Fibroblast of lung (primary cell): ENCODE results near the gene MCAT. TPM values are rescaled to one million over a fixed set of nuclear protein-coding genes. Genes with fewer than 3 reads are reported as not detected.

Source experiments
- DNase-seq, 2 donors: peaks; one replicate each; pipeline versions ENCODE4 v3.0.0 to v3.0.0-alpha.2; 2010; ENCODE audit warnings: low read depth in 2 of 2
- H2AFZ ChIP-seq: 2 replicates; pipeline ENCODE4 v1.5.1; 2012; ENCODE audit warnings: low read length, control low read depth, inconsistent platforms
- H3K27ac ChIP-seq: 2 replicates; pipeline ENCODE4 v1.5.1; 2011; ENCODE audit warnings: low read length, control low read depth; ENCODE audit not compliant: insufficient read depth
- H3K27me3 ChIP-seq: 2 replicates; pipeline ENCODE4 v1.5.1; 2011; ENCODE audit warnings: mild to moderate bottlenecking, low read length; ENCODE audit not compliant: control insufficient read depth, insufficient read depth
- H3K36me3 ChIP-seq: 2 replicates; pipeline ENCODE4 v1.5.1; 2011; ENCODE audit warnings: low read length; ENCODE audit not compliant: control insufficient read depth, insufficient read depth
- H3K4me1 ChIP-seq: 2 replicates; pipeline ENCODE4 v1.5.1; 2011; ENCODE audit warnings: low read length; ENCODE audit not compliant: control insufficient read depth, insufficient read depth; ENCODE audit errors: extremely low read depth
- H3K4me2 ChIP-seq: 2 replicates; pipeline ENCODE4 v1.5.1; 2011; ENCODE audit warnings: low read length, control low read depth; ENCODE audit not compliant: insufficient read depth; ENCODE audit errors: extremely low read depth
- H3K4me3 ChIP-seq, 4 experiments: fragments of 200-600 bp in 1 of 4; sonication (generic) in 1 of 4; replicated peaks in 1 of 4; 2 replicates each; pipeline ENCODE4 v1.5.1; 2011 to 2016; ENCODE audit warnings: low read length in 4 of 4, low read depth in 3 of 4, mild to moderate bottlenecking in 3 of 4, control low read depth in 2 of 4, inconsistent platforms in 1 of 4, mixed read lengths in 1 of 4; ENCODE audit not compliant: insufficient read depth in 1 of 4; ENCODE audit errors: control extremely low read depth in 1 of 4
- H3K79me2 ChIP-seq: 2 replicates; pipeline ENCODE4 v1.5.1; 2012; ENCODE audit warnings: mild to moderate bottlenecking, low read length, inconsistent platforms; ENCODE audit not compliant: control insufficient read depth, insufficient read depth
- H3K9ac ChIP-seq: 2 replicates; pipeline ENCODE4 v1.5.1; 2011; ENCODE audit warnings: mild to moderate bottlenecking, low read length, control low read depth; ENCODE audit not compliant: insufficient read depth
- H3K9me3 ChIP-seq: 2 replicates; pipeline ENCODE4 v1.5.1; 2012; ENCODE audit warnings: low read depth, low read length; ENCODE audit not compliant: control insufficient read depth, insufficient read depth
- H4K20me1 ChIP-seq: 2 replicates; pipeline ENCODE4 v1.5.1; 2011; ENCODE audit warnings: low read length; ENCODE audit not compliant: control insufficient read depth, insufficient read depth; ENCODE audit errors: extremely low read depth
- EZH2 ChIP-seq: IDR thresholded peaks from 2 replicates; pipeline ENCODE4 v1.5.1; 2012; ENCODE audit warnings: low read length, control low read depth, mild to moderate bottlenecking; ENCODE audit errors: missing control alignments
- polyA plus RNA-seq, 2 donors: library from polyadenylated mRNA; depleted of rRNA in 1 of 2; stranded (reverse) in 1 of 2; unstranded in 1 of 2; fragments of >200 nt; gene quantifications; 2 replicates each; pipeline ENCODE4 v1.2.1, GENCODE V29; 2011 to 2012; ENCODE audit warnings: missing spikeins in 1 of 2
- total RNA-seq: library from RNA; depleted of rRNA; stranded (reverse); fragments of >200 nt; gene quantifications from 2 replicates; pipeline ENCODE4 v1.2.1, GENCODE V29; 2014
- TF ChIP-seq, protein P1 (sequence below), 2 donors: IDR thresholded peaks in 1 of 2; conservative IDR thresholded peaks in 1 of 2; 1 replicate in 1 of 2; 2 replicates in 1 of 2; pipeline ENCODE4 v1.5.1; 2011 to 2012; ENCODE audit warnings: low read length in 2 of 2, control low read depth in 1 of 2, inconsistent platforms in 1 of 2, low read depth in 1 of 2, mild to moderate bottlenecking in 1 of 2

The MCAT gene
- total and polyA plus RNA-seq, 2 donors (not counting 1 experiment from before 2014, with no cell fraction given): 8.4 to 9.3 TPM

DNA sequence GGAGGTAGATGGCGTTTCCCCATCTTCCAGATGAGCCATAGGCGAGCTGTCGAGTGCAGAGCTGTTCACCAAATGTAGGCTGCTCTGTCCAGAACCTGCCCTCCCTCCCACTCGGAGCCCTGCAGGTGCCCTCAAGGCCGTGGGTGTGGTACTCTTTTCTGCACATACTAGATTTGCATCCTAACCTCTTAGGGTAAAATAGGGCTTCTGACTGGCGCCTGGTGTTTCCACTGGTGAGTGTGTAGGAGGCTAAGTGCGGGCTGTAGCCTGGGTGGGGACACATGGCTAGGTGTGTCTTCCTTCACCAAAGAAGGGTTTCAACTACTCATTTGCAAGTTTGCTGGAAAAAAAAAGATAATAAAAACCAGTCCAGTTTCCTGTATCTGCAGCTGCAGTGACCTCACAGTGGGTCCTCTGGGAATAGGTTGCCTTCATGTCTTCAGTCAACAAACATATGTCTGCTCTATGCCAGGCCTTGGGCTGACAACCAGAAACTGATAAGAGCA lies 24.2 kb downstream of the MCAT start:
- no peak for TF ChIP-seq EZH2
- TF ChIP-seq, protein P1, sequence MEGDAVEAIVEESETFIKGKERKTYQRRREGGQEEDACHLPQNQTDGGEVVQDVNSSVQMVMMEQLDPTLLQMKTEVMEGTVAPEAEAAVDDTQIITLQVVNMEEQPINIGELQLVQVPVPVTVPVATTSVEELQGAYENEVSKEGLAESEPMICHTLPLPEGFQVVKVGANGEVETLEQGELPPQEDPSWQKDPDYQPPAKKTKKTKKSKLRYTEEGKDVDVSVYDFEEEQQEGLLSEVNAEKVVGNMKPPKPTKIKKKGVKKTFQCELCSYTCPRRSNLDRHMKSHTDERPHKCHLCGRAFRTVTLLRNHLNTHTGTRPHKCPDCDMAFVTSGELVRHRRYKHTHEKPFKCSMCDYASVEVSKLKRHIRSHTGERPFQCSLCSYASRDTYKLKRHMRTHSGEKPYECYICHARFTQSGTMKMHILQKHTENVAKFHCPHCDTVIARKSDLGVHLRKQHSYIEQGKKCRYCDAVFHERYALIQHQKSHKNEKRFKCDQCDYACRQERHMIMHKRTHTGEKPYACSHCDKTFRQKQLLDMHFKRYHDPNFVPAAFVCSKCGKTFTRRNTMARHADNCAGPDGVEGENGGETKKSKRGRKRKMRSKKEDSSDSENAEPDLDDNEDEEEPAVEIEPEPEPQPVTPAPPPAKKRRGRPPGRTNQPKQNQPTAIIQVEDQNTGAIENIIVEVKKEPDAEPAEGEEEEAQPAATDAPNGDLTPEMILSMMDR (conservative IDR thresholded peaks at IDR 0.05 in 1 of 2, IDR thresholded peaks at IDR 0.05 in 1 of 2; ENCODE audit: low read depth in 1 of 2, low read length in 2 of 2): no peak
- Histone ChIP-seq H3K79me2 (no peaks in the 10 kb centered on the region), H3K27ac (no peak overlapping the region), H3K4me3 (no peak overlapping the region), H3K36me3 (no peaks in the 10 kb centered on the region), H4K20me1 (no peaks in the 10 kb centered on the region), H3K9ac (no peak overlapping the region), H3K27me3 (peaks cover 3% of the 10 kb centered on the region), H3K4me2 (no peak overlapping the region), H3K9me3 (no peaks in the 10 kb centered on the region), H2AFZ (no peak overlapping the region), H3K4me1 (no peaks in the 10 kb centered on the region)
- DNase-seq: no peak

DNA sequence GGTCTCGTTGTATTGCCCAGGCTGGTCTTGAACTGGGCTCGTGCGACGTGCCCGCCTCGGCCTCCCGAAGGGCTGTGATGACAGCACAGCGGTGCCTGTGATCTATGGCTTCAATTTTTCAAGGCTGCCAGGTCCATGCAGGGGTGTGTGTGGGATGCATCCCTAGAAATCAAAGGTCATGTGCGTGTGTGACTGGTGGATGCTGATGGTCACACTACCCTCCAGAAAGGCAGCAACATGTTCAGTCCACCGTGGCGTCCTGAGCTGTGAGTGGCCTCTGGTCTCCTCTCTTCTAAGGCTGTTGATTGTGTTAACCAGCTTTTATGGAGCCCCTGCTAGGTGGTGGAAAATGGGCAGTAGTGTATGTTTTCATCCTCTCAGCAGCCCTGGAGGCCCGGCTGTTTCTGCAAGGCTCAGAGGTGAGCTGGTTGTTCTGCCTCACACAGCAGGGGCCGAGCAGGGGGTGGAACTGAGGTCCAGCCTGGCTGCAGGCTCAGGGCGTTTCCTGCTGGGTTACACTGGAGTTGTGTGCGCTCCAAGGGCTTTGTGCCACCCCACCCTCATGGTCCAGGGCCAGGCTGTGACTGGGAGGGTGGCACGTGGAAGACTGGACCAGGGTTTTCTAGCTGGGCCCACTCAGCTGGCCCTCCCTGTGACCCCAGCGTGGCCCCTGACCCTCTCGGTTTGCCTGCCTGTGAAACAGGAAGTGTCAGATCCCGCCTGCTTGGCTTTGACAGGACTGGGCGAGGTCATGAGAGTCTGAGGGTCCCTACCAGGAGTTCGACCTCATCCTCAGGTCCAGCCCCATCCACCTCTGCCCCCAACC lies 25.0 kb downstream of the MCAT start:
- H3K27ac ChIP-seq: no peak overlapping the region
- DNase-seq: no peak

DNA sequence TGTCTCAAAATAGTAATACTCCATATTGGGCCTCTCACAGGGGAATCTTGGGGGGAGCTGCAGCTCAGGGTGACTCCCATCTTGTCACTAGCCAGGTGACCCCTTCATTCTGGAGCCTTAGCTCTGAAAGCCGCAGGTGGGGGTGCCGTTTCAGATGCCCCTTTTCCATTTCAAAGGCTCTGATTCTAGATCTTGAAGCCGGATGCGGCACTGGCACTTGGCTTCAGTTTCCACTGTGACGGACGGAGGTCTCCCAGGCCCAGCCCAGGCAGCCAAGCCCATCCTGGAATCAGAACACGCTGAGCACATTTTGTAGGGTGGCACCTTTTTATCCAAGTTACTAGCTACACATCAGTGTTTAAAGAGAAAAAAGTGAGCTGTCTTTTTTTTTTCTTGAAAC lies 26.3 kb downstream of the MCAT start:
- no peaks in the 10 kb centered on the region for H4K20me1 ChIP-seq
- H3K27ac ChIP-seq: no peak overlapping the region
- H3K79me2 ChIP-seq: no peaks in the 10 kb centered on the region
- H3K4me1 ChIP-seq: no peaks in the 10 kb centered on the region
- H2AFZ ChIP-seq: no peak overlapping the region
- H3K9me3 ChIP-seq: no peaks in the 10 kb centered on the region
- H3K27me3 ChIP-seq: peaks cover 9% of the 10 kb centered on the region
- H3K4me2 ChIP-seq: no peak overlapping the region
- H3K36me3 ChIP-seq: no peaks in the 10 kb centered on the region
- H3K9ac ChIP-seq: no peak overlapping the region
- DNase-seq: no peak
- TF ChIP-seq EZH2: no peak
- TF ChIP-seq, protein P1 (conservative IDR thresholded peaks at IDR 0.05 in 1 of 2, IDR thresholded peaks at IDR 0.05 in 1 of 2; ENCODE audit: low read depth in 1 of 2, low read length in 2 of 2): no peak
- no peak overlapping the region for H3K4me3 ChIP-seq

More for the DNA sequence above, 25.0 kb downstream of the MCAT start:
- peaks cover 6% of the 10 kb centered on the region for H3K27me3 ChIP-seq
- no peaks in the 10 kb centered on the region for H3K4me1 ChIP-seq
- no peak overlapping the region for H3K4me3 ChIP-seq
- no peak overlapping the region for H3K9ac ChIP-seq
- no peak overlapping the region for H3K4me2 ChIP-seq
- H3K79me2 ChIP-seq: no peaks in the 10 kb centered on the region
- H2AFZ ChIP-seq: no peak overlapping the region
- no peaks in the 10 kb centered on the region for H4K20me1 ChIP-seq
- H3K36me3 ChIP-seq: no peaks in the 10 kb centered on the region
- no peak for TF ChIP-seq EZH2
- TF ChIP-seq, protein P1 (conservative IDR thresholded peaks at IDR 0.05 in 1 of 2, IDR thresholded peaks at IDR 0.05 in 1 of 2; ENCODE audit: low read depth in 1 of 2, low read length in 2 of 2): no peak
- no peaks in the 10 kb centered on the region for H3K9me3 ChIP-seq
